Chondrocyte (in vitro differentiated cells): Measurements from ENCODE around the gene UTP4. TPM values are rescaled to one million over a fixed set of nuclear protein-coding genes. Genes with fewer than 3 reads are reported as not detected.
"Not testable (repeated sequence)": the region's sequence is repeated elsewhere in the genome, so short reads cannot be mapped to it uniquely, and the experiment has no call there.

Source experiments
- DNase-seq: peaks from one replicate; pipeline ENCODE4 v3.0.0; 2021; ENCODE audit warnings: mixed read lengths, low spot score
- H3K27ac Mint-ChIP-seq: one replicate; pipeline ENCODE4 v1.8.0; 2021; ENCODE audit warnings: mild to moderate bottlenecking, moderate library complexity, mixed read lengths; ENCODE audit not compliant: unreplicated experiment
- H3K27me3 Mint-ChIP-seq: 2 replicates; pipeline ENCODE4 v1.8.0; 2021; ENCODE audit warnings: low read depth, mixed read lengths
- H3K36me3 Mint-ChIP-seq: 2 replicates; pipeline ENCODE4 v1.8.0; 2021; ENCODE audit warnings: low read depth, mixed read lengths
- H3K4me1 Mint-ChIP-seq: 2 replicates; pipeline ENCODE4 v1.8.0; 2021; ENCODE audit warnings: low read depth, mild to moderate bottlenecking, mixed read lengths
- H3K4me3 Mint-ChIP-seq: one replicate; pipeline ENCODE4 v1.8.0; 2021; ENCODE audit warnings: mild to moderate bottlenecking, moderate library complexity, mixed read lengths; ENCODE audit not compliant: unreplicated experiment
- H3K9me3 Mint-ChIP-seq: 2 replicates; pipeline ENCODE4 v1.8.0; 2021; ENCODE audit warnings: low read depth, mixed read lengths
- total RNA-seq: library from RNA; stranded (reverse); gene quantifications from 3 replicates; pipeline ENCODE4 v1.2.1, GENCODE V29; 2021
- TF ChIP-seq, protein P1 (sequence below): fragments of 200-600 bp; sonication (generic); IDR thresholded peaks from 2 replicates; pipeline ENCODE4 v1.5.0; 2021; ENCODE audit warnings: antibody characterized with exemption, mild to moderate bottlenecking, moderate library complexity

UTP4 gene
- total RNA-seq, 1 donor from 2014 or later: 37.2 TPM

DNA sequence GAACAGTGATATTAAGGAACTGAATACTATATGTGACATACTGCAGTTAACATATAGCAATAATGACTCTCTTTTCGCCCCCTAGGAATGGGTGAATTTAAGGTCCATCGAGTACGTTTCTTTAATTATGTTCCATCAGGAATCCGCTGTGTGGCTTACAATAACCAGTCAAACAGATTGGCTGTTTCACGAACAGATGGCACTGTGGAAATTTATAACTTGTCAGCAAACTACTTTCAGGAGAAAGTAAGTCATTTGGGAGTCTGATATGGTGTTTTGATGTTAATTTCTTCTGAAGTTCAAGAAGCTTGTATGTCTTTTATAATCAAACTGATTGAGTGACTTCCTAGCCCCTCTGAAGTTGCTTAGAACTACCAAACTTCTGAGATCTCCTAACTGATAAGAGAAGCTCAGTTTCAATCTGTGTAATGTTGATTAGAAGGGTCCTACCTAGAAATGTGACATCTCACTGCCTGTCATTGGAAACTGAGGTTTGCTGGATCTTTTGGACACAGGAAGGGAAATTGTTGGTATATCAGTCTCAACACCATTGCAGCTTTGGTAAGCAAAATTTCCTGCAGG lies 1.0 kb downstream of the UTP4 start:
- Mint-ChIP-seq H3K36me3 (peaks cover 9% of the 10 kb centered on the region), H3K27ac (peak overlapping the region; percentile 4), H3K4me1 (peaks cover 43% of the 10 kb centered on the region), H3K9me3 (no peaks in the 10 kb centered on the region), H3K27me3 (no peaks in the 10 kb centered on the region), H3K4me3 (peak overlapping the region; percentile 98)
- DNase-seq: no peak
- TF ChIP-seq, protein P1, sequence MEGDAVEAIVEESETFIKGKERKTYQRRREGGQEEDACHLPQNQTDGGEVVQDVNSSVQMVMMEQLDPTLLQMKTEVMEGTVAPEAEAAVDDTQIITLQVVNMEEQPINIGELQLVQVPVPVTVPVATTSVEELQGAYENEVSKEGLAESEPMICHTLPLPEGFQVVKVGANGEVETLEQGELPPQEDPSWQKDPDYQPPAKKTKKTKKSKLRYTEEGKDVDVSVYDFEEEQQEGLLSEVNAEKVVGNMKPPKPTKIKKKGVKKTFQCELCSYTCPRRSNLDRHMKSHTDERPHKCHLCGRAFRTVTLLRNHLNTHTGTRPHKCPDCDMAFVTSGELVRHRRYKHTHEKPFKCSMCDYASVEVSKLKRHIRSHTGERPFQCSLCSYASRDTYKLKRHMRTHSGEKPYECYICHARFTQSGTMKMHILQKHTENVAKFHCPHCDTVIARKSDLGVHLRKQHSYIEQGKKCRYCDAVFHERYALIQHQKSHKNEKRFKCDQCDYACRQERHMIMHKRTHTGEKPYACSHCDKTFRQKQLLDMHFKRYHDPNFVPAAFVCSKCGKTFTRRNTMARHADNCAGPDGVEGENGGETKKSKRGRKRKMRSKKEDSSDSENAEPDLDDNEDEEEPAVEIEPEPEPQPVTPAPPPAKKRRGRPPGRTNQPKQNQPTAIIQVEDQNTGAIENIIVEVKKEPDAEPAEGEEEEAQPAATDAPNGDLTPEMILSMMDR: no peak

- H3K27ac Mint-ChIP-seq: no peak overlapping the region
These were observed 6.2 kb downstream of the UTP4 start for GRCh38 chr16:69138608-69139007.

DNA sequence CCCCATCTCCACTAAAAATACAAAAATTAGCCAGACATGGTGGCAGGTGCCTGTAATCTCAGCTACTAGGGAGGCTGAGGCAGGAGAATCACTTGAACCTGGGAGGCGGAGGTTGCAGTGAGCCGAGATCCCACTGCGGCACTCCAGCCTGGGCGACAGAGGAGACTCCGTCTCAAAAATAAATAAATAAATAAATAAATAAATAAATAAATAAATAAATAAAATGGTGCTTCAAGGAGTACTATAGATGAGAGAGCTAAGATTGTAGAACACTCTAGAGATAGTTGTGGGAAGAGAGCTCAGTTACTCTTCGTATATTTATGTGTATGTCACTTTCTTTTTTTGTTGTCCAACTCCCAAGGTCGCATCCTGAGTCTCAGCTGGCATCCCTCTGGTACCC lies 7.0 kb downstream of the UTP4 start:
- H3K36me3 Mint-ChIP-seq: peaks cover 34% of the 10 kb centered on the region
- H3K27me3 Mint-ChIP-seq, H3K4me1 Mint-ChIP-seq, H3K27ac Mint-ChIP-seq, H3K4me3 Mint-ChIP-seq, DNase-seq, H3K9me3 Mint-ChIP-seq: not testable (repeated sequence)

More at GRCh38 chr16:69138608-69139007, 6.2 kb downstream of the UTP4 start:
- H3K4me1 Mint-ChIP-seq: peaks cover 14% of the 10 kb centered on the region
- no peaks in the 10 kb centered on the region for H3K27me3 Mint-ChIP-seq
- H3K4me3 Mint-ChIP-seq: no peak overlapping the region
- TF ChIP-seq, protein P1: no peak
- H3K9me3 Mint-ChIP-seq: no peaks in the 10 kb centered on the region
- DNase-seq: no peak
- peaks cover 34% of the 10 kb centered on the region for H3K36me3 Mint-ChIP-seq

- no peaks in the 10 kb centered on the region for H3K27me3 Mint-ChIP-seq
- H3K4me1 Mint-ChIP-seq: no peaks in the 10 kb centered on the region
- H3K9me3 Mint-ChIP-seq: no peaks in the 10 kb centered on the region
- TF ChIP-seq, protein P1: no peak
- peaks cover 33% of the 10 kb centered on the region for H3K36me3 Mint-ChIP-seq
- DNase-seq: no peak
- H3K27ac Mint-ChIP-seq: no peak overlapping the region
- H3K4me3 Mint-ChIP-seq: no peak overlapping the region
These were observed 8.6 kb downstream of the UTP4 start for GRCh38 chr16:69141014-69141413.

DNA sequence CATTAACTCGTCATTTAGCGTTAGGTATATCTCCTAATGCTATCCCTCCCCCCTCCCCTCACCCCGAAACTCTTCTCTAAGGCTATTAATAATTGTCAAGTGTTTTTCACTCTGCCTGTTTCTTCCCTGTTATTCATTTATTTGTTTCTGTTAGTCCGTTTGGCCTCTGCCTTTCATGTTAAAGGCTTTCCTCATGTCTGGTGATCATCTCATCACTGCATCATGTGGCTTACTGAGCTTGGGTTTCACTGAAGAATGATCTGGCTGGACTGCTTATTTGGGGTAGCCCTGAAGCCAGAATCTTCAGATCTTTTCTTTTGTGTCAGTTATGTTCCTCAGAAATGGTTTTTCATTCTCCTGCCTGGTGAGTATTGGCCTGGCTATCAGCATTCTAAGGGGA lies 9.5 kb downstream of the UTP4 start:
- DNase-seq: no peak
- no peaks in the 10 kb centered on the region for H3K27me3 Mint-ChIP-seq
- peaks cover 36% of the 10 kb centered on the region for H3K36me3 Mint-ChIP-seq
- TF ChIP-seq, protein P1: no peak
- H3K9me3 Mint-ChIP-seq: no peaks in the 10 kb centered on the region
- H3K4me1 Mint-ChIP-seq: no peaks in the 10 kb centered on the region
- no peak overlapping the region for H3K27ac Mint-ChIP-seq
- no peak overlapping the region for H3K4me3 Mint-ChIP-seq

DNA sequence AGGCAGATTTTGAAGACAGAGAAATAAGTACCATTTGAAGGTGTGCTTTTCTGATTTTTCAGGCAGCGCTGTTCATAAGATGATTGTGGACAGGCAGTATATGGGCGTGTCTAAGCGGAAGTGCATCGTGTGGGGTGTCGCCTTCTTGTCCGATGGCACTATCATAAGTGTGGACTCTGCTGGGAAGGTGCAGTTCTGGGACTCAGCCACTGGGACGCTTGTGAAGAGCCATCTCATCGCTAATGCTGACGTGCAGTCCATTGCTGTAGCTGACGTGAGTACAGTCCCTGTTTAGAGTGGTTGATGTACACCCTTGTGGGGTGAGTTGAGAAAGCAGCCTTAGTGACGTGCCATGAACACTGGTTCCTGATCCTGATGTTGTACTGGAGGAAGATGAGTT lies 10.7 kb downstream of the UTP4 start:
- peaks cover 33% of the 10 kb centered on the region for H3K36me3 Mint-ChIP-seq
- no peak overlapping the region for H3K4me3 Mint-ChIP-seq
- H3K27ac Mint-ChIP-seq: peak overlapping the region; percentile 25
- H3K27me3 Mint-ChIP-seq: no peaks in the 10 kb centered on the region
- no peaks in the 10 kb centered on the region for H3K9me3 Mint-ChIP-seq
- H3K4me1 Mint-ChIP-seq: no peaks in the 10 kb centered on the region
- no peak for DNase-seq
- TF ChIP-seq, protein P1: peak; percentile 32
